Astrocyte of the spinal cord (primary cell): Measurements from ENCODE around the gene ADGRE3.

ENCODE experiments used
- DNase-seq: peaks from one replicate; pipeline ENCODE4 v3.0.0; 2011; ENCODE audit warnings: low read depth, low spot score
- H3K4me3 ChIP-seq: 2 replicates; pipeline ENCODE4 v1.5.1; 2011; ENCODE audit warnings: low read depth, mild to moderate bottlenecking, low read length, moderate library complexity
- in situ Hi-C: cut with HindIII; loops from 2 replicates; pipeline ENCODE4 v1.10.0; 2017; ENCODE audit warnings: low sequenced_read_pairs
- TF ChIP-seq, protein P1 (sequence below): IDR thresholded peaks from 2 replicates; pipeline ENCODE4 v1.5.1; 2012; ENCODE audit warnings: low read depth, mild to moderate bottlenecking, low read length, inconsistent platforms

Gene ADGRE3, protein sequence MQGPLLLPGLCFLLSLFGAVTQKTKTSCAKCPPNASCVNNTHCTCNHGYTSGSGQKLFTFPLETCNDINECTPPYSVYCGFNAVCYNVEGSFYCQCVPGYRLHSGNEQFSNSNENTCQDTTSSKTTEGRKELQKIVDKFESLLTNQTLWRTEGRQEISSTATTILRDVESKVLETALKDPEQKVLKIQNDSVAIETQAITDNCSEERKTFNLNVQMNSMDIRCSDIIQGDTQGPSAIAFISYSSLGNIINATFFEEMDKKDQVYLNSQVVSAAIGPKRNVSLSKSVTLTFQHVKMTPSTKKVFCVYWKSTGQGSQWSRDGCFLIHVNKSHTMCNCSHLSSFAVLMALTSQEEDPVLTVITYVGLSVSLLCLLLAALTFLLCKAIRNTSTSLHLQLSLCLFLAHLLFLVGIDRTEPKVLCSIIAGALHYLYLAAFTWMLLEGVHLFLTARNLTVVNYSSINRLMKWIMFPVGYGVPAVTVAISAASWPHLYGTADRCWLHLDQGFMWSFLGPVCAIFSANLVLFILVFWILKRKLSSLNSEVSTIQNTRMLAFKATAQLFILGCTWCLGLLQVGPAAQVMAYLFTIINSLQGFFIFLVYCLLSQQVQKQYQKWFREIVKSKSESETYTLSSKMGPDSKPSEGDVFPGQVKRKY

DNA sequence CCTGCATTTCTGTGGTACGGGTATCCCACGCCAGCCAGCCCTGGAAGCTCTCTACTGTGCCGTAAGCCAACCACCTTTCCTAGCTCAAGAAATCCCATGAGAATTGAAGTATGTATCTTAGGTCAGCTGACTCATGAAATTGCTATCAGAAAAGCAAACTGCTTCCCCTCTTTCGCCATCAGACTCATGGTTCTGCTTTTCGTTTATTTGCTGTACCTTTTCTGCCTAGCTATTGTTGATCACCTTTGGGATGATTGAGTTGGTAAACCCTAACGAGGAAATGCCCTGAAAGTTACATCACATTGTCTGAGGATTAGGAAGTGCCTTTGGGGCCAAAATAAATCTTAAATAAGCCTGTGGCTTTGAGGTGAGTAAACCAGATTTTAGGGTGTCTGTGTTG lies at the start of gene ADGRE3:
Gene ADGRE3 (minus strand): TSS at position 81 of the 400 bp plus-strand sequence. CDS start 74 bp downstream, at position 7.
- TF ChIP-seq, protein P1, sequence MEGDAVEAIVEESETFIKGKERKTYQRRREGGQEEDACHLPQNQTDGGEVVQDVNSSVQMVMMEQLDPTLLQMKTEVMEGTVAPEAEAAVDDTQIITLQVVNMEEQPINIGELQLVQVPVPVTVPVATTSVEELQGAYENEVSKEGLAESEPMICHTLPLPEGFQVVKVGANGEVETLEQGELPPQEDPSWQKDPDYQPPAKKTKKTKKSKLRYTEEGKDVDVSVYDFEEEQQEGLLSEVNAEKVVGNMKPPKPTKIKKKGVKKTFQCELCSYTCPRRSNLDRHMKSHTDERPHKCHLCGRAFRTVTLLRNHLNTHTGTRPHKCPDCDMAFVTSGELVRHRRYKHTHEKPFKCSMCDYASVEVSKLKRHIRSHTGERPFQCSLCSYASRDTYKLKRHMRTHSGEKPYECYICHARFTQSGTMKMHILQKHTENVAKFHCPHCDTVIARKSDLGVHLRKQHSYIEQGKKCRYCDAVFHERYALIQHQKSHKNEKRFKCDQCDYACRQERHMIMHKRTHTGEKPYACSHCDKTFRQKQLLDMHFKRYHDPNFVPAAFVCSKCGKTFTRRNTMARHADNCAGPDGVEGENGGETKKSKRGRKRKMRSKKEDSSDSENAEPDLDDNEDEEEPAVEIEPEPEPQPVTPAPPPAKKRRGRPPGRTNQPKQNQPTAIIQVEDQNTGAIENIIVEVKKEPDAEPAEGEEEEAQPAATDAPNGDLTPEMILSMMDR, result no peak
- no peak for DNase-seq
- in situ Hi-C loops, result no loop called here
- H3K4me3 ChIP-seq, result no peak within 1 kb of the TSS

DNA sequence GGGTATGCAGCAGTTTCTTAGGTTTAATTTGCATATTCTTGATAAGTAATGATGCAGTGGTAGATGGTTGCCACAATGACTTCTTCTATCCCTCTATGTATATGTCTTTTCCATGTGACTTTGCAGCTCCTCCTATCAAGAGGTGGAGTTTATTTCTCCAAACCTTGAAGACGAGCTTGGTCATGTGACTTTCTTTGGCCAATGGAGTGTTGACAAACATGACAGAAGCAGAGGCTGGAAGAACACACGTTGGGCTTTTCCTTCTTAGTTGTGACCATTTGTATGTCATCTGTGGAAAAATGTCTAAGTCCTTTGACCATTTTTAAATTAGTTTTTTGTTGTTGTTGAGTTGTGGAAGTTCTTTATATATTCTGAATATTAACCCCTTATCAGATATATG lies 47.5 kb upstream of the ADGRE3 start:
- no peak overlapping the region for H3K4me3 ChIP-seq
- in situ Hi-C loops, result no loop called here
- TF ChIP-seq, protein P1, result no peak
- no peak for DNase-seq

DNA sequence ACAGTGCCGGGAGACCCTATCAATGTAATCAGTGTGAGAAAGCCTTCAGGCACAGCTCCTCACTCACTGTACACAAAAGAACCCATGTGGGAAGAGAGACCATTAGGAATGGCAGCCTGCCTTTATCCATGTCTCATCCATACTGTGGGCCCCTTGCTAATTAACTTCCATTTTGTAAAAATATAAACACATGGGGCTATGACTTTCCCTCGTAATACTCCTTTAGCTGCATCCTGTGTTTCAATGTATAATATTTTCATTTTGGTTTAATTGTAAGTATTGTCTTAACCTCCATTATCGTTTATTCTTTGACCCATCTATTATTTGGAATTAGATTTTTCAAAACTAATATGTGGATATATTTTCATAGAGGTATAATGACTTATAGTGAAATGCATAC lies 44.5 kb upstream of the ADGRE3 start:
- no peak for DNase-seq
- in situ Hi-C loops, result no loop called here
- H3K4me3 ChIP-seq, result no peak overlapping the region
- TF ChIP-seq, protein P1, result no peak

DNA sequence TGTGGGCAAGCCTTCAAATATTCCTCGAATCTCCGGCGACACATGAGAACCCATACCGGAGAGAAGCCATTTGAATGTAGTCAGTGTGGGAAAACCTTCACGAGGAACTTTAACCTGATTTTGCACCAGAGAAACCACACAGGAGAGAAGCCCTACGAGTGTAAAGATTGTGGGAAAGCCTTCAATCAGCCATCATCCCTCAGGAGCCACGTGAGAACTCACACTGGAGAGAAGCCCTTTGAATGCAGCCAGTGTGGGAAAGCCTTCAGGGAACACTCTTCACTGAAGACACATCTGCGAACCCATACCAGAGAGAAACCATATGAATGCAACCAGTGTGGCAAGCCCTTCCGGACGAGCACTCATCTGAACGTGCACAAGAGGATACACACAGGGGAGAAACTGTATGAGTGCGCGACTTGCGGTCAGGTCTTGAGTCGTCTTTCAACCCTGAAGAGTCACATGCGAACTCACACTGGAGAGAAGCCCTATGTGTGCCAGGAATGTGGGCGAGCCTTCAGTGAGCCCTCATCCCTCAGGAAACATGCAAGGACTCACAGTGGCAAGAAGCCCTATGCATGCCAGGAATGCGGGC lies 44.0 kb upstream of the ADGRE3 start:
- in situ Hi-C loops, result no loop called here
- peak; percentile 3 for DNase-seq
- TF ChIP-seq, protein P1, result no peak

DNA sequence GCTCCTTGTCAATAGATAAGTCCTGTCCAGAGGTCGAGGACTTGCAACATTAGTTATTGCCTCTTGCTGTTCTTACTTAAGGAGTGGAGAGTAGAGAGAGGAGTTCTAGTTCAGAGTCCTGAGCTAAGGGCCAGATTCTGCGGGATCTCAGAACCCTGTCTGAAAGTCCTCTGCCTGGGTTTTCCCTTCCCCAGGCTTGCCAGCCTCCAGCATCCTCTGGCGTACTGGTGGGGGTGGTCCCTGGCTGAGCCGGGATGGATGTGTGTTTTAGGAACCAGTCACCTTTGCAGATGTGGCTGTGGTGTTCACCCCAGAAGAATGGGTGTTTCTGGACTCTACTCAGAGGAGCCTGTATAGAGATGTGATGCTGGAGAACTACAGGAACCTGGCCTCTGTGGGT lies 41.2 kb upstream of the ADGRE3 start:
- TF ChIP-seq, protein P1, result no peak
- in situ Hi-C loops, result no loop called here
- H3K4me3 ChIP-seq, result no peak overlapping the region
- no peak for DNase-seq

More for the DNA sequence above, 44.0 kb upstream of the ADGRE3 start:
- no peak overlapping the region for H3K4me3 ChIP-seq

DNA sequence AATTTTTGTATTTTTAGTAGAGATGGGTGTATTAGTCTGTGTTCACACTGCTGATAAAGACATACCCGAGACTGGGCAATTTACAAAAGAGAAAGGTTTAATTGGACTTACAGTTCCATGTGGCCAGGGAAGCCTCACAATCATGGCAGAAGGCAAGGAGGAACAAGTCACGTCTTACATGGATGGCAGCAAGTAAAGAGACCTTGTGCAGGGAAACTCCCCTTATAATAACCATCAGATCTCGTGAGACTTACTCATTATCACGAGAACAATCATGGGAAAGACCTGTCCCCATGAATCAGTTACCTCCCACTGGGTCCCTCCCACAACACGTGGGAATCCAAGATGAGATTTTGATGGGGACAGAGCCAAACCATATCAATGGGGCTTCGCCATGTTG lies 29.8 kb upstream of the ADGRE3 start:
- no peak overlapping the region for H3K4me3 ChIP-seq
- DNase-seq, result no peak
- TF ChIP-seq, protein P1, result no peak
- in situ Hi-C loops, result no loop called here
